ENCODE measurements around the gene KRT73. TPM values are rescaled to one million over a fixed set of nuclear protein-coding genes. Genes with fewer than 3 reads are reported as not detected.

KRT73 gene
- total and polyA plus RNA-seq, 2 donors (not counting 3 experiments of a cell fraction or from before 2014, with no cell fraction given), result not detected

- DNase-seq (ENCODE audit: low read depth, low spot score), result no peak
- TF ChIP-seq JUN (IDR thresholded peaks at IDR 0.05; ENCODE audit: borderline replicate concordance, insufficient read depth, insufficient read length, low read depth) (no peak), MYC (IDR thresholded peaks at IDR 0.05; ENCODE audit: low read depth, low read length) (no peak), FOS (IDR thresholded peaks at IDR 0.05; ENCODE audit: borderline replicate concordance, insufficient read depth, low read length) (no peak), EZH2 (IDR thresholded peaks at IDR 0.05; ENCODE audit: borderline replicate concordance, low read depth, low read length, severe bottlenecking) (no peak), POLR2AphosphoS5 (IDR thresholded peaks at IDR 0.05; ENCODE audit: insufficient read depth, low read depth, low read length) (no peak), CTCF (IDR thresholded peaks at IDR 0.05; ENCODE audit: extremely low read depth in 1 of 2, insufficient read depth in 1 of 2, low read depth in 1 of 2, low read length in 2 of 2) (no peak), POLR2A (IDR thresholded peaks at IDR 0.05; ENCODE audit: low read depth, low read length) (no peak)
- dilution Hi-C loops (cut with MboI; ENCODE audit: extremely low pct_ligation_motif_present, low sequenced_read_pairs), result no loop called here
Observed at GRCh38 chr12:52613384-52614030, 4.9 kb downstream of the KRT73 start.

More at GRCh38 chr12:52613384-52614030, 4.9 kb downstream of the KRT73 start:
- FAIRE-seq, result no peak
- BruUV-seq (replicated peaks), result no TSS peak
- Histone ChIP-seq H3K4me3 (replicated peaks in 1 of 3; ENCODE audit: insufficient read depth in 1 of 3, low read depth in 1 of 3, low read length in 3 of 3) (no peak overlapping the region), H3K27me3 (ENCODE audit: control insufficient read depth in 2 of 2, insufficient read depth in 2 of 2, low read length in 2 of 2) (peaks cover 0 to 3% of the 10 kb centered on the region in 2 experiments), H3K9me3 (replicated peaks; ENCODE audit: control insufficient read depth, insufficient read depth, low read length) (no peaks in the 10 kb centered on the region), H3K4me1 (ENCODE audit: control insufficient read depth, extremely low read depth, insufficient read depth, low read length) (no peaks in the 10 kb centered on the region), H3K9me1 (replicated peaks; ENCODE audit: control insufficient read depth, extremely low read depth, insufficient read depth, low read length) (no peaks in the 10 kb centered on the region), H3K9ac (replicated peaks; ENCODE audit: extremely low read depth, insufficient read depth, low read length) (no peak overlapping the region), H3K79me2 (ENCODE audit: control insufficient read depth, insufficient read depth, low read length) (no peaks in the 10 kb centered on the region), H3K4me2 (ENCODE audit: insufficient read depth, low read length) (no peak overlapping the region), H3K36me3 (ENCODE audit: control insufficient read depth in 2 of 2, extremely low read depth in 1 of 2, insufficient read depth in 2 of 2, low read length in 2 of 2) (no peaks in the 10 kb centered on the region), H3K27ac (ENCODE audit: insufficient read depth, low read depth, low read length) (no peak overlapping the region), H4K20me1 (replicated peaks; ENCODE audit: control insufficient read depth, extremely low read depth, insufficient read depth, low read length) (no peaks in the 10 kb centered on the region), H2AFZ (ENCODE audit: low read depth, low read length) (no peak overlapping the region)
- CTCF ChIA-PET, result interaction anchor here (1.2 kb wide), 1 partner anchor 266 kb away, joined by 3 read pairs; no protein-coding TSS in a partner anchor
- POLR2A ChIA-PET, result no interaction called here
- intact Hi-C loops (cut with micrococcal nuclease), result no loop called here
